DLD1 (cell line): ENCODE results near the gene MID1IP1.

Experiments
- in situ Hi-C: cut with HindIII; loops from 2 replicates; pipeline ENCODE4 v1.10.0; 2017; ENCODE audit warnings: low sequenced_read_pairs

The MID1IP1 gene

DNA sequence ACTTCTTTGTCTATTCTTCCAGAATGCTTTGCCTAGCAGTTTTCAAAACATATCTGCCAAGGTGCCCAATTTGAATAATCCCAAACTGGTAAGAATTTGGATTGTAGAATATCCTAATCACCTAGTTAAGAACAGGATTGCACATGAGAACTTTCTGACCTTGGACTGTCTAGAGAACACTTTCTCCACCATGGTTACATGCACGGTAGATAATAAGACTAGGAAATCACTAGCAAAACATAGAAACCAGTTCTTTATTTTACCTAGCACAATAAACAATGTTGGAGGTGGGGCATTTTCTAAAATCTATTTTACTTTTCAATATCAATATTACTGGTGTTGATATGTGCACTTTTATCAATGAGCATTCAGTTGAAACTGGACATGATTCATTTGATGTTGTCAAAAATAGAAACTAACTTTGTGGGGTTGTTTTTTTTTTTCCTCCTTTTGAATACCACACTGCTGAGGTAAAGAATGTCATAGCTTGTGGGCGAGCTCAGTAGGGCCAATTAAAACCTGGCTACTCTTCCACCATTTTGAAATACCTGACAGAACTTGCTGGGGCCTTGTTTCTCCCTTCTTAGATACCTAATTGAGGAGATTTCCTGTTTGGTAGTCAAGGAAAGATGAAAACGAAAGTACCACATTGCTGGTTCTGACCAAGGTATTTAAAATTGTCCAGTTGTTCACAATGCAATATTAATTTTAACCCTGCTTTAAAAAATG lies 10.4 kb downstream of the MID1IP1 start:
- in situ Hi-C loops = no loop called here

DNA sequence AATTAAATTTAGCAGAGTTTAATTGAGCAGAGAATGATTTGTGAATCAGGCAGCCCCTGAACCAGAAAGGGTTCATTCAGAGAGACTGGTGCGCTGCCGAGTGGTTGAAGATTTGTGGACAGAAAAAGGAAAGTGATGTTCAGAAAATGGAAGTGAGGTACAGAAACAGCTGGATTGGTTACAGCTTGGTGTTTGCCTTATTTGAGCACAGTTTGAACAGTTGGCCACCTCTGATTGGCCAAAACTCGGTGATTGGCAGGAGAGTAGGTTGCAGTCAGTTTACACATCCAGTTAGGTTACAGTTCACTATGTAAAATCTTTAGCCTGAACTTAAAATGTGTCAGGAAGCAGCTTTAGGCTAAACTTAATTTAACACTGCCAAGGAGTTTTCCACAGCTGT lies 14.9 kb downstream of the MID1IP1 start:
- in situ Hi-C loops = no loop called here

DNA sequence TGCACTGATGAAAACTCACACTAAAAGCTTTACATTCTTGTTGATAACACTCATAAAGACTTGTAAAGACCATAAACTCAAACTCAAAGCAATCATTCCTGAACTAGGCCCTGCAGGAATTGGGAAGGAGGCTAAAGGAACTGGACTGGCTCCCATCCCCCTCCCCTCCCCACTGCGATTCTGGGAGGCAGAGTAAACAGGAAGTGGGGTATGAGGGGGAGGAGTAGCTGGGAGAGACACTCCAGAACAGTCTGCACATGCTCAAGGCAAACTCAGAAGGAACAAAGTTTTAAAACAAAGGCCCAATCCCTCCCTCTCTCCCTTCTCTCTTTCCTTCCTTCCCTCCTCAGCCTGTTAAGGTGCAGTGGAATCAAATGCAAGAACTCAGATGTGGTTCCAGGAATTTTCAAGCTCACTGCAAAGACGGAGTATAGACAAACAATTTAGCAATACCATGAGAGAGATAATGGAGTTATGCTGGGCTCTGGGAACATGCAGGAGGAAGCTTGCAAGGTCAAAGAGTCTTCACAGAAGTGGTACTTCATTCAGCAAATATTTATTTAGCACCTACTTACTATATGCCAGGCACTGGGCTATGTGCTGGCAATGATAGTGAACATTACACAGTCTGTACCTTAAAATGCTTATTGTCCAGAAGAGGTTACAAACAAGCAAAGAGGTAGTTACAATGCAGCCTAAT lies 15.9 kb downstream of the MID1IP1 start:
- in situ Hi-C loops = no loop called here

GRCh38 chrX:38819163-38819562 lies 17.9 kb downstream of the MID1IP1 start:
- in situ Hi-C loops = no loop called here

GRCh38 chrX:38819709-38820108 lies 18.4 kb downstream of the MID1IP1 start:
- in situ Hi-C loops = no loop called here

- in situ Hi-C loops = no loop called here
Measured at GRCh38 chrX:38820751-38821150, 19.5 kb downstream of the MID1IP1 start.

DNA sequence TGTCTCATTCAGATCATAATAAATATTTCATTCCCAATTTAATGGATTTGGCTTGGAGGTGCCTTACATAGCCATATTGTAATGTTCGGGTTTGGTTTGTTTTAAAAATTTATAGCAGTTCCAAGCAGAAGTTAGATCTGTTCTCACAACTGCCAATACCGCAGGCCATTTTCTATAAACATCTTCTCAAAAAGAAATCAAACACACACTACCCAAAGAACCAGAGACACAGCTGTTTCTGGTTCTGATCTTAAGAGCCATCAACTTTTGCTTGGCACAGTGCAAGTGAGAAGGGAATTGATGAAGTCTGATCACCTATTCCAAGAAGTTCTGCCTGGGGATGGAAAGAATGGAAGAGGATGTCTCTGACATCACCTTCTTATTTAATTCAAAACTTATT lies 22.9 kb downstream of the MID1IP1 start:
- in situ Hi-C loops = no loop called here

DNA sequence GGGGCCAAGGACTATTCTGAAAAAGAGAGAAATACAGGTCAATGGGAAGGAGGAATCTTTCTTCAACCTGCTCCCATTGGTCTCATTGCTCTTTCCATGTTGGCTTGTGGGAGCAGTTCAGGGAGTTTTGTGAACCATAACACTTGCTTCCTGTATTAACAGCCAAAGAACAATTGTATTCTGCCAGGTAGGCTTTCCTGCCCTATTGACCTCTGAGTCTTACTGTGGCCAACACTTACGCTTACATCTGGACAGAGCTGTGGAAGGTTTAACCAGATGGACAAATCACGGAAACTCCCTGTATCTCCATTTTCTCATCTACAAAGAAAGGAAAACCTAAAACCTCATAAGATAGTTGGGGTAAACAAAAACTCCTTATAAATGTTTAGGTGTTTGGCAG lies 30.7 kb downstream of the MID1IP1 start:
- in situ Hi-C loops = no loop called here

DNA sequence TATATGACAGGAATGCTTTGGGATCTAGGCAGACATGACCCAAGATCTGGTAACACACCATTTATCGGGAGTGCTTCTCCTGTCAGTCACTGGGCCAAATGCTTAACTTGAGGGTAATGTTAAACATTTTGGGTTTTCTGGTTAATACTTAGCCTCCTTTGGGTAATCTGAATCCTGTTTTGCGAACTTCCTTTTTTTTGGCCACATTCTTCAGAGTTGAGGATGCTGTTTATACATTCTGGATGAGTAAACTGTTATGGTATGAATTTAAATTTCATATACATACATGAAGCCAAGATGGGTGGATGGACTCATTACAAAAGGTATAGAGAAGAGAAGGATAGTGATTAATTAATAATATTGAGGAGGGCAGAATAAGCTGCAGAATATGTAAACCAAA lies 36.1 kb downstream of the MID1IP1 start:
- in situ Hi-C loops = no loop called here

GRCh38 chrX:38839277-38839676 lies 38.0 kb downstream of the MID1IP1 start:
- in situ Hi-C loops = no loop called here

GRCh38 chrX:38839944-38840343 lies 38.7 kb downstream of the MID1IP1 start:
- in situ Hi-C loops = no loop called here

DNA sequence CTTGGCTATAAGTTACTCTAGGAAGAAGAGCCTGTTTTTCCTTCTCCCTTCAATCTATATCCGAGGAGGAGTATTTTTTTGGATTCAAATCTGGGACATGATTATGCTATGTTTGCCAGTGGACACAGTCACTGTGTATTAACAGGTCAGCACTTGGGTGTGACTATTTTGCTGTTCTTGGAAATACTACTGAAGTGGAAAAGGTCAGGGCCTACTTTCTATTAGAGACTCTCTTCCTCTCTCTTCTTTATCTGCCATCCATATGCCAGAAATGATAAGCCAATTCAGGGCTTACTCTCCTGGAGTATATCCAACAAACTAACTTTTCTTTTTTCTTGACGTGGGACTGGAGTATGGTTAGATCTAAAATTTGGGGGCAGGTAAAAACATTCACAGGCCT lies 40.5 kb downstream of the MID1IP1 start:
- in situ Hi-C loops = no loop called here

GRCh38 chrX:38845426-38845825 lies 44.2 kb downstream of the MID1IP1 start:
- in situ Hi-C loops = no loop called here

DNA sequence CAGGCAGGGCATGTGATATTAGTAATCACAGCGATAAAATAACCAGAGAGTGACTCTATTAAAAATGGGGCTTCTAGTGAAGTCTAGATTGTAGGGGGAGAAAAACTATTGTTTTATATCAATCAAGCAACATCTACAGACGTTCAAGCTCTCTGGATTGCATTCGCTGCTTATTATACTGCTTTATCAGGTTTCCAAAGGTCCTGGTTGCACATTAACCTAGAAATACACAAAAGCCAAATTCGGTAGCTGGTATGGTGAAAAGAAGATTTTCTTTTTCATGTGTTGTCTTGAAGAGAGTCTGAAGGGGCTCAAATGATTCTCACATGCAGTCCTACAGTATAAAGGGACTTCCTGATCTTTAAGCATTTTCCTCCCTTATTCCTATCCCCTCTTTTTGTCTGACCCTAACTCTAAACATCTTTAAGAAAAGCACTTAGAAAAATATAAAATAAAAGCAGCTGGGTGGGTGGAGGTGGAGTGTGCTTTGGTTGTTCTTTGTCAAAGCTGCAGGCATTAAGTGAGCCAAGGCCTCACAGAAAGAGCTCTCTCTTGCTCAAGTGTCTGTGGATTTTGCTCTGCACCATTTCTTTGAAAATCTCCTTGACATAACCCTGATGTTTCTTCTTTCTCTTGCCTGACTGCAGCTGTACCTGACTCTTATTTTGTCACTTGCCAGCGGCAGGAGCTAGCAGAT lies 46.1 kb downstream of the MID1IP1 start:
- in situ Hi-C loops = no loop called here

- in situ Hi-C loops = no loop called here
Measured at GRCh38 chrX:38847903-38848230, 46.6 kb downstream of the MID1IP1 start.

DNA sequence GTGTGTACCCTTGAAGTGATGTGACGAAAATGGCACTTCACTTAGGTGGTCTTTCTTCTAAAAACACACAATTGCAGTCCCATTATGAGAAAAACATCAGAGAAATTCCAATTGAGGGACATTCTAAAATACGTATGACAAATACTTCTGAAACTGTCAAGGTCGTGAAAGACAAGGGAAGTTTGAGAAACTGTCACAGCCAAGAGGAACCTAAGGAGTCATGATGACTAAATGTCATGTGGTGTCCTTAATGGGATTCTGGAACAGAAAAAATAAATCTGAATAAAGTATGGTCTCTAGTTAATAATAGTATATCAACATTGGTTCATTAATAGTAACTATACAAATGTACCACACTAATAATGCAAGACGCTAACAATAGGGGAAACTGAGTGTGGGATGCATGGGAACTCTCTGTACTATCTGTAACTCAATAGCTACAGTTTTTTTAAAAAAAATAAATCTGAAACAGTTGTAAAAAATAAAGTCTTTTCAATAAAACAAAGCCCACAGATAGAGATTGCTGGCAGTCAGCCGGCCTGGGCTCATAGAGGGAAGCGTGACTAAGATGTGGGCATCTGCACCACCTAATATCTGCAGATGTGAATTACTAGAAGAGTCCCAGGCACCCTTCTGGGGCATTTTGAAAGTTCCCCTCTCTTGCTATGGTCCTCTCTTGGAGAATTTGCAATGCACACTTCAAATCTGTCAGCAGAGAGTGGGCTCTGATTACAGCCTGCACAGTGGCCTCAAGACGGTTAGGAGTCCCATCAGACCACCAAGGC lies 47.6 kb downstream of the MID1IP1 start:
- in situ Hi-C loops = no loop called here

DNA sequence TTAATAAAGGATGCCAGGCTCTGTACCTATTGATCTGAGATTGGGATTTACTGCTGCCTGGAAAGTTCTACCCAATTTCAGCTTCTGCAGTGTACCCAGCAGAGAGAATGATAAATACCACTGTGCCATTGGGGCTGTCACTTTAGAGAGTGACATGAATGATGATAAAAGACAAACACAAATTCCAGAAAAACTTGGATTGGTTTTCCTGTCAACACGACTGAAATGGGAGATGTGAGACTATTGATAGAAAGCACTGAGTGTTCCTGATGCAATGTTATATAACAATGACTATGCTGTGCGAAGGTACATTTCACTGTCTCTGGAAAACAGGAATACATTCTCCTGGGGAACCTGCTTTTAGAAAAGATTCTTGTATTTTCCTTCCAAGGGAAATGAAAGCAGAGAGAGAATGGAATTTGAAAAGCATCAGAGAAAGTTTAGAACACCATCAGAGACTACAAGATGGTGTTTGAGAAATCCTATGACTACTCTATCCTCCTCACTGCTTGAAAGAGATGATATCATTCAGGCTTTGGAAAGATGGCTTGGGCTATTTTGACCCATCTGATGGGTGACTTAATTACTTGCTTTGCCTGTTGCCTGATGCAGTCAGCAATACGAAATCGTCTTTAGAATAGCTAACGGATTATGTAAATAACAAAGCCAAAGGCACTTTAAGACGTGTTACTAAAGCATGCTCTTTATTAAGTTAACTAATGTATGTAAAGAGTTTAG lies 49.7 kb downstream of the MID1IP1 start:
- in situ Hi-C loops = no loop called here

DNA sequence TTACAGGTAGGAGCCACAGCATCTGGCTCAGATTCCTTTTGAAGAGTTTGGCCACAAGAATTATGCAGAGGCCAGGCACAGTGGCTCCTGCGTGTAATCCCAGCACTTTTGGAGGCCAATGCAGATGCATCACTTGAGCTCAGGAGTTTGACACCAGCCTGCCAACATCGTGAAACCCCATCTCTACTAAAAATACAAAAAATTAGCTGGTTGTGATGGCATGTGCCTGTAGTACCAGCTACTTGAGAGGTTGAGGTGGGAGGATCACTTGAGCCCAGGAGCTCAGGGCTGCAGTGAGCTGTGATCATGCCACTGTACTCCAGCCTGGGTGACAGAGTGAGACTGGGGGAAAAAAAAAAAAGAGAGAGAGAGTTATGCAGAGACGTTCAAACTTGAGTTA lies 53.0 kb downstream of the MID1IP1 start:
- in situ Hi-C loops = no loop called here
